Esophagus squamous epithelium (tissue), 4 donors: ENCODE data around the gene RBFOX2.

Experiments
- CTCF ChIP-seq, 6 experiments: fragments of 450-650 bp in 4 of 6; fragments of 200-600 bp in 2 of 6; sonication (generic) in 2 of 6; IDR thresholded peaks; one replicate each; pipeline ENCODE4 v1.5.1; 2016 to 2019; ENCODE audit warnings: antibody characterized with exemption in 6 of 6, mild to moderate bottlenecking in 4 of 6, moderate library complexity in 4 of 6
- POLR2A ChIP-seq, 4 donors: fragments of 450-650 bp; IDR thresholded peaks; one replicate each; pipeline ENCODE4 v1.6.1; 2017; ENCODE audit warnings: antibody characterized with exemption in 4 of 4, mild to moderate bottlenecking in 4 of 4, moderate library complexity in 3 of 4

- TF ChIP-seq POLR2A (IDR thresholded peaks at IDR 0.05) (no peak), CTCF (IDR thresholded peaks at IDR 0.05) (no peak)
Observed at GRCh38 chr22:35860087-35860733, 168.4 kb downstream of the RBFOX2 start.
